Endothelial cell of umbilical vein (primary cell): ENCODE data around the gene FBXL13. TPM values are rescaled to one million over a fixed set of nuclear protein-coding genes. Genes with fewer than 3 reads are reported as not detected.
"Not testable (repeated sequence)": the region's sequence is repeated elsewhere in the genome, so short reads cannot be mapped to it uniquely, and the experiment has no call there.

ENCODE experiments used
- BruUV-seq: library from RNA; stranded (reverse); fragments of 400-500 nt; replicated peaks from 2 replicates; lab custom pipeline; 2021; lab: Mats Ljungman, UMichigan
- CTCF ChIA-PET: fragments of 300-600, 350-600 bp; sonication (Branson Sonifier 250); formaldehyde crosslinking; loops from one replicate; lab custom pipeline; 2021; ENCODE audit warnings: antibody characterized with exemption, inconsistent platforms; lab: Charles Lee
- POLR2A ChIA-PET: fragments of 300-600, 350-600 bp; sonication (Branson Sonifier 250); formaldehyde crosslinking; loops from one replicate; lab custom pipeline; 2021; ENCODE audit warnings: antibody characterized with exemption, inconsistent platforms; lab: Charles Lee
- DNase-seq: peaks from one replicate; pipeline ENCODE4 v3.0.0-alpha.2; 2011; ENCODE audit warnings: low read depth, low spot score
- FAIRE-seq: peaks from 2 replicates; lab custom pipeline; 2011; peaks lifted over from hg19 to GRCh38; lab: Jason Lieb, UNC
- H2AFZ ChIP-seq: 2 replicates; pipeline ENCODE4 v1.6.0; 2012; ENCODE audit warnings: low read depth, low read length, control low read depth, inconsistent platforms
- H3K27ac ChIP-seq: 2 replicates; pipeline ENCODE4 v1.5.1; 2011; ENCODE audit warnings: low read depth, mild to moderate bottlenecking, control low read depth, low read length, moderate library complexity; ENCODE audit not compliant: insufficient read depth
- H3K27me3 ChIP-seq, 2 experiments: 2 replicates each; pipeline versions ENCODE4 v1.6.0 to v1.6.1; 2011; ENCODE audit warnings: low read length in 2 of 2, mixed read lengths in 1 of 2; ENCODE audit not compliant: control insufficient read depth in 2 of 2, insufficient read depth in 2 of 2
- H3K36me3 ChIP-seq, 2 experiments: 2 replicates in 1 of 2; 3 replicates in 1 of 2; pipeline ENCODE4 v1.5.1; 2011; ENCODE audit warnings: low read length in 2 of 2, mild to moderate bottlenecking in 1 of 2, moderate library complexity in 1 of 2; ENCODE audit not compliant: control insufficient read depth in 2 of 2, insufficient read depth in 2 of 2; ENCODE audit errors: extremely low read depth in 1 of 2
- H3K4me1 ChIP-seq: 3 replicates; pipeline ENCODE4 v1.5.1; 2011; ENCODE audit warnings: mild to moderate bottlenecking, low read length; ENCODE audit not compliant: control insufficient read depth, insufficient read depth; ENCODE audit errors: extremely low read depth
- H3K4me2 ChIP-seq: 2 replicates; pipeline ENCODE4 v1.6.1; 2011; ENCODE audit warnings: low read length, control low read depth, mixed read lengths; ENCODE audit not compliant: insufficient read depth
- H3K4me3 ChIP-seq, 3 experiments: fragments of 200-600 bp in 1 of 3; sonication (generic), shearing (Covaris generic) in 1 of 3; replicated peaks in 1 of 3; 2 replicates each; pipeline ENCODE4 v1.5.1; 2011 to 2016; ENCODE audit warnings: control low read depth in 3 of 3, low read length in 3 of 3, mild to moderate bottlenecking in 2 of 3, inconsistent platforms in 1 of 3, low read depth in 1 of 3, moderate library complexity in 1 of 3; ENCODE audit not compliant: insufficient read depth in 1 of 3
- H3K79me2 ChIP-seq: 2 replicates; pipeline ENCODE4 v1.6.0; 2012; ENCODE audit warnings: low read length, inconsistent platforms; ENCODE audit not compliant: control insufficient read depth, insufficient read depth
- H3K9ac ChIP-seq: replicated peaks from 2 replicates; pipeline ENCODE3; 2011; ENCODE audit warnings: low read length, control low read depth; ENCODE audit not compliant: insufficient read depth; ENCODE audit errors: extremely low read depth
- H3K9me1 ChIP-seq: replicated peaks from 3 replicates; pipeline ENCODE4 v1.6.0; 2011; ENCODE audit warnings: mild to moderate bottlenecking, low read length; ENCODE audit not compliant: control insufficient read depth, insufficient read depth; ENCODE audit errors: extremely low read depth
- H3K9me3 ChIP-seq: replicated peaks from 2 replicates; pipeline ENCODE4 v1.5.1; 2012; ENCODE audit warnings: low read length, inconsistent platforms; ENCODE audit not compliant: control insufficient read depth, insufficient read depth
- H4K20me1 ChIP-seq: replicated peaks from 2 replicates; pipeline ENCODE3; 2011; ENCODE audit warnings: mild to moderate bottlenecking, low read length; ENCODE audit not compliant: control insufficient read depth, insufficient read depth; ENCODE audit errors: extremely low read depth
- EZH2 ChIP-seq: IDR thresholded peaks from 2 replicates; pipeline ENCODE4 v1.6.1; 2012; ENCODE audit warnings: borderline replicate concordance, low read depth, mild to moderate bottlenecking, moderate library complexity, low read length, inconsistent platforms; ENCODE audit not compliant: severe bottlenecking
- FOS ChIP-seq: IDR thresholded peaks from 2 replicates; pipeline ENCODE4 v1.6.1; 2011; ENCODE audit warnings: mild to moderate bottlenecking, low read length, moderate library complexity, borderline replicate concordance; ENCODE audit not compliant: insufficient read depth
- GATA2 ChIP-seq: IDR thresholded peaks from 2 replicates; pipeline ENCODE4 v1.7.0; 2011; ENCODE audit warnings: low read depth, mild to moderate bottlenecking, moderate library complexity, mixed read lengths, low read length; ENCODE audit not compliant: insufficient read length, insufficient read depth
- JUN ChIP-seq: IDR thresholded peaks from 2 replicates; pipeline ENCODE4 v1.6.1; 2011; ENCODE audit warnings: borderline replicate concordance, low read depth; ENCODE audit not compliant: insufficient read length, insufficient read depth
- MYC ChIP-seq: IDR thresholded peaks from one replicate; pipeline ENCODE4 v1.6.1; 2011; ENCODE audit warnings: mild to moderate bottlenecking, low read depth, low read length
- POLR2A ChIP-seq: IDR thresholded peaks from 2 replicates; pipeline ENCODE4 v1.6.1; 2012; ENCODE audit warnings: low read depth, mild to moderate bottlenecking, control low read depth, low read length
- POLR2AphosphoS5 ChIP-seq: IDR thresholded peaks from 2 replicates; pipeline ENCODE4 v1.6.1; 2012; ENCODE audit warnings: low read depth, mild to moderate bottlenecking, control low read depth, low read length, moderate library complexity; ENCODE audit not compliant: insufficient read depth
- dilution Hi-C: fragments of 300-500 bp; cut with MboI; formaldehyde crosslinking; loops from one replicate; pipeline ENCODE4 v1.15.0; 2019; ENCODE audit warnings: low sequenced_read_pairs; ENCODE audit not compliant: extremely low pct_ligation_motif_present
- intact Hi-C: fragments of 100-400 bp; cut with micrococcal nuclease; formaldehyde crosslinking; loops from one replicate; pipeline ENCODE4 v1.10.0; 2022
- polyA plus RNA-seq, 4 experiments: library from polyadenylated mRNA; depleted of rRNA in 3 of 4; stranded (reverse) in 3 of 4; unstranded in 1 of 4; fragments of >200 nt; gene quantifications; 2 replicates each; pipeline versions ENCODE4 v1.2.1 to v1.2.3, GENCODE V29; 2011 to 2012; ENCODE audit warnings: missing spikeins in 1 of 4
- total RNA-seq: library from RNA; stranded (reverse); gene quantifications from 2 replicates; pipeline ENCODE4 v1.2.3, GENCODE V29; 2021
- TF ChIP-seq, protein P1 (sequence below), 2 donors: IDR thresholded peaks; 1 replicate in 1 of 2; 2 replicates in 1 of 2; pipeline ENCODE4 v1.5.1; 2011; ENCODE audit warnings: low read length in 2 of 2, mild to moderate bottlenecking in 2 of 2, moderate library complexity in 2 of 2, control low read depth in 1 of 2, inconsistent platforms in 1 of 2, low read depth in 1 of 2; ENCODE audit not compliant: insufficient read depth in 1 of 2; ENCODE audit errors: extremely low read depth in 1 of 2
- TF ChIP-seq, protein P2 (sequence below): IDR thresholded peaks from 2 replicates; pipeline ENCODE4 v1.6.1; 2011; ENCODE audit not compliant: insufficient read depth, insufficient read length

Gene FBXL13
- total and polyA plus RNA-seq, 2 donors (not counting 3 experiments of a cell fraction or from before 2014, with no cell fraction given), result 3.9 to 4.6 TPM

GRCh38 chr7:102838572-102839101, 236.0 kb downstream of the FBXL13 start:
- H3K27me3 ChIP-seq, H3K4me2 ChIP-seq, H3K9ac ChIP-seq, DNase-seq, BruUV-seq, H3K27ac ChIP-seq, H3K9me3 ChIP-seq, H4K20me1 ChIP-seq, intact Hi-C loops, CTCF ChIA-PET, H2AFZ ChIP-seq, H3K36me3 ChIP-seq, H3K4me3 ChIP-seq, H3K79me2 ChIP-seq, H3K9me1 ChIP-seq, FAIRE-seq, dilution Hi-C loops, POLR2A ChIA-PET: not testable (repeated sequence)
- H3K4me1 ChIP-seq, result peaks cover 27% of the 10 kb centered on the region

DNA sequence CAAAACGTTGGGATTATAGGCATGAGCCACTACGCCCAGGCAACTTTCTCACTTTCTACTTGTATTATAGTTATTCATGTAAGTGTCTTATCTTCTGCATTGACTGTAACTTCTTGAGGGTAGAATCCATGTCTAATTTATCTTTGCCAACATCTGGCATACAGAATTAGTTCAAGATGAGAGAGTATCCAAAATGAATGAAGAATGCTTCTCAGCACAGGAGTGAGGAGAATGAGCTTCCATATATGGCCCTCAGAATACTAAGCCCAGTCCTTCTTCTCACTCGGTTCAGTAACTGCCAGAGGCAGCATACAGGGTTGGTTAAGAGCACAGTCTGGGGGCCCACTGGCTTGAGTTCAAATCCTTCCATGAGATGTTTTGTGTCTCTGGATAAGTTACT, 236.8 kb downstream of the FBXL13 start:
- no peak for DNase-seq
- no peaks in the 10 kb centered on the region for H4K20me1 ChIP-seq
- H3K9me3 ChIP-seq, result no peaks in the 10 kb centered on the region
- no TSS peak for BruUV-seq
- dilution Hi-C loops (no loop called here), intact Hi-C loops (loop anchor here (2.0 kb wide), 1 partner anchor 35 kb away; no protein-coding TSS in a partner anchor)
- H3K9me1 ChIP-seq, result no peaks in the 10 kb centered on the region
- CTCF ChIA-PET, result interaction anchor here (1.5 kb wide), 2 partner anchors 54 to 222 kb away, joined by 4 to 5 read pairs; no protein-coding TSS in a partner anchor
- no peaks in the 10 kb centered on the region for H3K79me2 ChIP-seq
- no peak overlapping the region for H2AFZ ChIP-seq
- POLR2A ChIA-PET, result no interaction called here
- no peak for FAIRE-seq
- no peak overlapping the region for H3K4me3 ChIP-seq
- no peak overlapping the region for H3K9ac ChIP-seq
- H3K4me1 ChIP-seq, result peaks cover 27% of the 10 kb centered on the region
- no peaks in the 10 kb centered on the region for H3K27me3 ChIP-seq
- H3K36me3 ChIP-seq, result no peaks in the 10 kb centered on the region
- no peak overlapping the region for H3K27ac ChIP-seq
- H3K4me2 ChIP-seq, result no peak overlapping the region
- TF ChIP-seq POLR2AphosphoS5 (no peak), POLR2A (no peak), FOS (no peak), EZH2 (no peak), JUN (no peak), GATA2 (no peak), MYC (no peak)
- TF ChIP-seq, protein P1, sequence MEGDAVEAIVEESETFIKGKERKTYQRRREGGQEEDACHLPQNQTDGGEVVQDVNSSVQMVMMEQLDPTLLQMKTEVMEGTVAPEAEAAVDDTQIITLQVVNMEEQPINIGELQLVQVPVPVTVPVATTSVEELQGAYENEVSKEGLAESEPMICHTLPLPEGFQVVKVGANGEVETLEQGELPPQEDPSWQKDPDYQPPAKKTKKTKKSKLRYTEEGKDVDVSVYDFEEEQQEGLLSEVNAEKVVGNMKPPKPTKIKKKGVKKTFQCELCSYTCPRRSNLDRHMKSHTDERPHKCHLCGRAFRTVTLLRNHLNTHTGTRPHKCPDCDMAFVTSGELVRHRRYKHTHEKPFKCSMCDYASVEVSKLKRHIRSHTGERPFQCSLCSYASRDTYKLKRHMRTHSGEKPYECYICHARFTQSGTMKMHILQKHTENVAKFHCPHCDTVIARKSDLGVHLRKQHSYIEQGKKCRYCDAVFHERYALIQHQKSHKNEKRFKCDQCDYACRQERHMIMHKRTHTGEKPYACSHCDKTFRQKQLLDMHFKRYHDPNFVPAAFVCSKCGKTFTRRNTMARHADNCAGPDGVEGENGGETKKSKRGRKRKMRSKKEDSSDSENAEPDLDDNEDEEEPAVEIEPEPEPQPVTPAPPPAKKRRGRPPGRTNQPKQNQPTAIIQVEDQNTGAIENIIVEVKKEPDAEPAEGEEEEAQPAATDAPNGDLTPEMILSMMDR (IDR thresholded peaks at IDR 0.05; ENCODE audit: extremely low read depth in 1 of 2, insufficient read depth in 1 of 2, low read depth in 1 of 2, low read length in 2 of 2), result no peak
- TF ChIP-seq, protein P2, sequence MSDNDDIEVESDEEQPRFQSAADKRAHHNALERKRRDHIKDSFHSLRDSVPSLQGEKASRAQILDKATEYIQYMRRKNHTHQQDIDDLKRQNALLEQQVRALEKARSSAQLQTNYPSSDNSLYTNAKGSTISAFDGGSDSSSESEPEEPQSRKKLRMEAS, result no peak
